SK-N-MC (cell line): ENCODE measurements around the gene PRPF6.

Experiments
- EZH2 ChIP-seq: fragments of 200-600 bp; sonication (generic); IDR thresholded peaks from one replicate; pipeline ENCODE4 v1.6.1; 2017; ENCODE audit warnings: antibody characterized with exemption
- FOXP2 ChIP-seq: optimal IDR thresholded peaks from 2 replicates; pipeline ENCODE3; 2011; ENCODE audit warnings: mild to moderate bottlenecking, moderate library complexity; ENCODE audit not compliant: insufficient read depth; ENCODE audit errors: extremely low read length, control extremely low read depth
- POLR2AphosphoS5 ChIP-seq: IDR thresholded peaks from 2 replicates; pipeline ENCODE4 v1.6.1; 2012; ENCODE audit warnings: mild to moderate bottlenecking, low read depth, low read length, borderline replicate concordance

GRCh38 chr20:64063389-64064144 lies 82.6 kb downstream of the PRPF6 start:
- TF ChIP-seq POLR2AphosphoS5 = no peak
- no peak for TF ChIP-seq EZH2
- no peak for TF ChIP-seq FOXP2
